Activated CD8-positive, alpha-beta T cell treated with anti-CD3 and anti-CD28 coated beads for 36 hours (primary cell): ENCODE data around the gene COLEC11. TPM values are rescaled to one million over a fixed set of nuclear protein-coding genes. Genes with fewer than 3 reads are reported as not detected.
A peak's percentile ranks its signal among the peaks of the same experiment; 100 is the strongest.
"Not testable (repeated sequence)": the region's sequence is repeated elsewhere in the genome, so short reads cannot be mapped to it uniquely, and the experiment has no call there.

ENCODE experiments used
- ATAC-seq: fragments of 200-7000 bp; cut with Tn5 transposase; one replicate; pipeline ENCODE4 v1.10.0; 2021; ENCODE audit warnings: mild to moderate bottlenecking, moderate library complexity
- CTCF ChIA-PET: fragments of 350-600 bp; sonication (Branson Sonifier 250); formaldehyde crosslinking; loops from one replicate; lab custom pipeline; 2021; ENCODE audit warnings: antibody characterized with exemption; lab: Charles Lee
- POLR2A ChIA-PET: fragments of 350-600 bp; sonication (Branson Sonifier 250); formaldehyde crosslinking; loops from one replicate; lab custom pipeline; 2021; ENCODE audit warnings: antibody characterized with exemption; lab: Charles Lee
- DNase-seq: peaks from one replicate; pipeline ENCODE4 v3.0.0-alpha.2; 2020
- H3K27ac Mint-ChIP-seq: one replicate; pipeline ENCODE4 v1.8.0; 2021; ENCODE audit warnings: mild to moderate bottlenecking, mixed read lengths
- H3K27me3 Mint-ChIP-seq: one replicate; pipeline ENCODE4 v1.8.0; 2021; ENCODE audit warnings: mixed read lengths
- H3K36me3 Mint-ChIP-seq: one replicate; pipeline ENCODE4 v1.8.0; 2021; ENCODE audit warnings: low read depth, mixed read lengths
- H3K4me1 Mint-ChIP-seq: one replicate; pipeline ENCODE4 v1.8.0; 2021; ENCODE audit warnings: low read depth, mixed read lengths
- H3K4me3 Mint-ChIP-seq: one replicate; pipeline ENCODE4 v1.8.0; 2021; ENCODE audit warnings: mild to moderate bottlenecking, moderate library complexity, mixed read lengths
- H3K9me3 Mint-ChIP-seq: one replicate; pipeline ENCODE4 v1.8.0; 2021; ENCODE audit warnings: mixed read lengths
- CTCF ChIP-seq: fragments of 200-600 bp; IDR thresholded peaks from one replicate; pipeline ENCODE4 v1.8.0; 2022; ENCODE audit warnings: antibody characterized with exemption, mild to moderate bottlenecking
- intact Hi-C: fragments of 100-400 bp; cut with micrococcal nuclease; formaldehyde crosslinking; loops from one replicate; pipeline ENCODE4 v1.10.0; 2022
- total RNA-seq, 2 experiments: library from RNA; stranded (reverse); gene quantifications; one replicate each; pipeline ENCODE4 v1.2.3, GENCODE V29; 2021

COLEC11 gene
- total RNA-seq, 2 experiments from 2014 or later: 0.49 TPM; not detected in 1

GRCh38 chr2:3566806-3567205 lies 28.1 kb upstream of the COLEC11 start:
- Mint-ChIP-seq H3K27me3 (no peaks in the 10 kb centered on the region), H3K27ac (no peak overlapping the region), H3K4me1 (peaks cover 7% of the 10 kb centered on the region), H3K9me3 (no peaks in the 10 kb centered on the region), H3K36me3 (peaks cover 3% of the 10 kb centered on the region), H3K4me3 (no peak overlapping the region)
- intact Hi-C loops: no loop called here
- ATAC-seq (no peak), DNase-seq (no peak)
- TF ChIP-seq CTCF: no peak
- POLR2A ChIA-PET: no interaction called here
- CTCF ChIA-PET: no interaction called here

- intact Hi-C loops, CTCF ChIA-PET, H3K36me3 Mint-ChIP-seq, POLR2A ChIA-PET, H3K27me3 Mint-ChIP-seq, DNase-seq, H3K4me3 Mint-ChIP-seq, H3K4me1 Mint-ChIP-seq, H3K27ac Mint-ChIP-seq, ATAC-seq, H3K9me3 Mint-ChIP-seq: not testable (repeated sequence)
Measured at GRCh38 chr2:3569656-3570055, 25.3 kb upstream of the COLEC11 start.

- Mint-ChIP-seq H3K4me3 (no peak overlapping the region), H3K36me3 (peaks cover 10% of the 10 kb centered on the region), H3K27me3 (no peaks in the 10 kb centered on the region), H3K4me1 (peaks cover 5% of the 10 kb centered on the region), H3K9me3 (no peaks in the 10 kb centered on the region), H3K27ac (no peak overlapping the region)
- ATAC-seq (no peak), DNase-seq (no peak)
- CTCF ChIA-PET: no interaction called here
- no peak for TF ChIP-seq CTCF
- POLR2A ChIA-PET: no interaction called here
- intact Hi-C loops: no loop called here
Measured at GRCh38 chr2:3571284-3571683, 23.6 kb upstream of the COLEC11 start.

GRCh38 chr2:3572620-3573019 lies 22.3 kb upstream of the COLEC11 start:
- ATAC-seq: no peak
- Mint-ChIP-seq H3K4me1 (peaks cover 14% of the 10 kb centered on the region), H3K4me3 (no peak overlapping the region), H3K36me3 (peaks cover 23% of the 10 kb centered on the region), H3K27ac (no peak overlapping the region), H3K9me3 (no peaks in the 10 kb centered on the region), H3K27me3 (no peaks in the 10 kb centered on the region)
- intact Hi-C loops: no loop called here
- ChIA-PET POLR2A (no interaction called here), CTCF (interaction anchor here (0.7 to 1.6 kb wide), 2 partner anchors 14 to 79 kb away, joined by 3 to 4 read pairs; partner anchors contain the start of gene RNASEH1)
- TF ChIP-seq CTCF: no peak
- no peak for DNase-seq

- no peaks in the 10 kb centered on the region for H3K9me3 Mint-ChIP-seq
- peaks cover 38% of the 10 kb centered on the region for H3K36me3 Mint-ChIP-seq
- CTCF ChIA-PET: interaction anchor here (1.6 to 1.7 kb wide), 2 partner anchors 14 to 78 kb away, joined by 4 read pairs; no protein-coding TSS in a partner anchor
- POLR2A ChIA-PET: interaction anchor here (0.7 to 1.5 kb wide), 8 partner anchors 9 to 76 kb away, joined by 3 to 14 read pairs (median 4); partner anchors contain the start of gene RNASEH1
- no peak overlapping the region for H3K27ac Mint-ChIP-seq
- TF ChIP-seq CTCF: no peak
- H3K27me3 Mint-ChIP-seq: no peaks in the 10 kb centered on the region
- intact Hi-C loops: loop anchor here (2.0 kb wide), 1 partner anchor 15 kb away; the partner anchor contains the start of gene RNASEH1
- H3K4me3 Mint-ChIP-seq: peak overlapping the region; percentile 97
- ATAC-seq: no peak
- peaks cover 26% of the 10 kb centered on the region for H3K4me1 Mint-ChIP-seq
- DNase-seq: no peak
Measured at GRCh38 chr2:3574155-3574554, 20.8 kb upstream of the COLEC11 start.
